IPS-11a (cell line): Measurements from ENCODE around the gene MLANA.

Source experiments
- H3K4me3 ChIP-seq: one replicate; pipeline ENCODE4 v1.5.1; 2013; ENCODE audit warnings: low read depth, low read length, control low read depth

Gene MLANA

GRCh38 chr9:5890641-5891040 is at the start of gene MLANA:
MLANA (plus strand) TSS chr9:5890889; CDS start chr9:5892475, 1,586 bp downstream.
- H3K4me3 ChIP-seq, result no peak within 1 kb of the TSS

DNA sequence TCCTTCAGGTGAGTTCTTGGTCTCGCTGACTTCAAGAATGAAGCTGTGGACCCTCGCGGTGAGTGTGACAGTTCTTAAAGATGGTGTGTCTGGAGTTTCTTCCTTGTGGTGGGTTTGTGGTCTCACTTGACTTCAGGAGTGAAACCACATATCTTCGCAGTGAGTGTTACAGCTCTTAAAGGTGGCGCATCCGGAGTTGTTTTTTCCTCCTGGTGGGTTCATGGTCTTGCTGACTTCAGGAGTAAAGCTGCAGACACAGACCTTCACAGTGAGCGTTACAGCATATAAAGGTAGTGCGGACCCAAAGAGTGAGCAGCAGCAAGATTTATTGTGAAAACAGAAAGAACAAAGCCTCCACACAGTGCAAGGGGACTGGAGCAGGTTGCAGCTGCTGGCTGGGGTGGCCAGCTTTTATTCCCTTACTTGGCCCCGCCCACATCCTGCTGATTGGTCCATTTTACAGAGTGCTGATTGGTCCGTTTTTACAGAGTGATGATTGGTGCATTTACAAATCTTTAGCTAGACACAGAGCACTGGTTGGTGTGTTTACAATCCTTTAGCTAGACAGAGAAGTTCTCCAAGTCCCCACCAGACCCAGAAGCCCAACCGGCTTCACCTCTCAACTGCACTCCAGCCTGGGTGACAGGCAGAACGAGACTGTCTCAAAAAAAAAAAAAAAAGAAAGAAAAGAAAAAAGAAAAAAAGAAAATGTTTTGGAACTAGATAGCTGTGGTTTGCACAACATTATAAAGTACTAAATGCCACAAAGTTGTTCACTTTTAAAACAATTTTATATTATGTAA is 48.7 kb upstream of the MLANA start:
- H3K4me3 ChIP-seq, result no peak overlapping the region

DNA sequence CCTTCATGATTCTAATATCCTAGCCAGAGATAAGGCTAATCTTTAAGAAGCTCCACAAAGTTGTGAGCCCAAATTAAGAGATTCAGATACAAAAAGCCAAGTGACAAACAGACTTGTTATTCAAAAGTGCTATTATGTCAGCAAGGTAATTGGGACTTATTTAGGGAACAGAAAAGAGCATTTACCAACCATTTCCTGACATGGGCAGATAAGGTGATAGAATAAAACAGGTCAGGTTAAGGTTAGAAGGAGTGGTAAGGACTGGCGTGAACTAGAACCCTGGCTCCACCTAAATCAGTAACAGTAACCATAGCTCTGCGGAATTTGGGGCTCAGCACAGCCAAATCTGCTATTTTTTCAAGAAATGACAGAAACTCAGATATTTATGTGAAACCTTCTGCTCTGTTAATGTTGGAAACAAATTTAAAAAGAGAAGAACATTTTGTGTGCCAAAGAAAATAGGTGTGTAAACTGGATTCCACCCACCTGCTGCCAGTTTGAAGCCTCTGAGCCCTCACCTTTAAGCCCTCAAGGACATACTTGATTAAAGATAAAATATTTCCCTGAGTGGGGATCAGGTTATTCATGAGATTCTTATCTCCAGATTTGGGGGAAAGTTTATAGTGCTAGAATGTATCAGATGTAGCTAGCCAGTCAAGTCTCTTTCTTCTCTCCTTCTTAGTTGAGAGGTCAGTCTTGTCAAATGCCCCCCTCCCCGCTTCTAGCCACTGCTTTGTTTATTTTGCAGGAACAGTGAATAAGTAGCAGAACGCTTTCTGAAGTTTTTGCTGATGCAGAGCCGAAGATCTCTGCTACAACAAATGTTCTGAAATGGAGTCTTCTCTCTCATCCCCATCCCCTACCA is 47.5 kb upstream of the MLANA start:
- H3K4me3 ChIP-seq, result no peak overlapping the region

DNA sequence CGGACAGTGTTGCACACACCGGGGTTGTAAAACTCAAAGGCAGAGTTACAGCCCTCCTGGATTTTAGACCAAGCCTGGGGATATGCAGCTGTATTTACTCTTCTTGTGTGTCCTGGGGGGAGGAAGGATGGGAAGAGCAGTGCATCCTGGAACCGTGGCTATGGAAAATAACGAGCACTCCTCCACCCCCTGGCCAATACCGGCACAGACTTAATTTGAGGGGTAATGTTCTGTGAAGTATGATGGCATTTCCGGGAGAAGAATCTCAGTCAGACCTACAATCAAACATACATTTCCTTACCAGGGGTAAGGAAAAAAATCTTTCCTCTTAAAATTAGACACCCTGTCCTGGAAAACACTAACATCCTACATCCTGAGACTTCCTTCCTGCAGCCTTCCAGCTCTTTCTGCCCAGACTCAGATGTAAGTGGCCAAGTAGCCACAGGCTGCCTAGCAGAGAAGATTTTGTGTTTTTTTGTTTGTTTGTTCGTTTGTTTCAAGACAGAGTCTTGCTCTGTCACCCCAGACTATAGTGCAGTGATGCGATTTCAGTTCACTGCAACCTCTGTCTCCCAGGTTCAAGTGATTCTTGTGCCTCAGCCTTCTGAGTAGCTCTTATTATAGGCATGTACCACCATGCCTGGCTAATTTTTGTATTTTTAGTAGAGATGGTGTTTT is 46.8 kb upstream of the MLANA start:
- H3K4me3 ChIP-seq, result no peak overlapping the region

DNA sequence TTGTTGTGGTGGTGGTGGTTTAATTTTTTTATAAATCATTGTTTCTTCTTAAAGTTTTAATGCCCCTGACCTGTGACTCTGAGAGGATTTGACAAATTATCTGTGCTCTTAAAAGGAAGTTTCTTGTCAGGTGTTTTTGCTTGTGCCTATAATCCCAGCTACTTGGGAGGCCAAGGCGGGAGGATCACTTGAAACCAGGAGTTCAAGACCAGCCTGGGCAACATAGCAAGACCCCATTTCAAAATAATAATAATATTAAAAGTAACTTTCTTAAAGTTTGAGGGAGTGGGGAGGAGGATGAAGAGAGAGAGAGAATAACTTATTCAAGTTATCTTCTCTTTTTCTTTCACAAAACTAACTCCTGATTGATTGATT is 45.5 kb upstream of the MLANA start:
- no peak overlapping the region for H3K4me3 ChIP-seq

DNA sequence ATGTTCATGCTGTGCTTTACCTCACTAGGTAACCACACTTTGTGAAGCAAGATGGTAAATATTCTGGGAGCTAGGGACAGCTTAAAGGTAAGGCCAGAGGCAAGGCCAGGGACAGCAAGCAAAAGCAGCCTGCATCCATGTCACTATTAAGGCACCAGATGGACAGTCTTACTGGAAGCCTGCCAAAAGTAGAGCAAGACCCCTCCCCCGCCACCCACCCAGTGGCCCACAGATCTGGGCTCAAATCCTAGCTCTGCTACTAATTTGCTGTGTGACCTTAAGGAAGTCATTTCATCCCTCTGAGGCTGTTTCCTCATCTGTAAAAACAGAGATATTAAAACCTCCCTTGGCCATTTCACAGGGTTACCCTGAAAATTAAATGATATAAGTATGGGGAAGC is 44.6 kb upstream of the MLANA start:
- H3K4me3 ChIP-seq, result no peak overlapping the region

GRCh38 chr9:5846501-5846921 is 44.2 kb upstream of the MLANA start:
- no peak overlapping the region for H3K4me3 ChIP-seq

- no peak overlapping the region for H3K4me3 ChIP-seq
Measured at GRCh38 chr9:5848372-5848882, 42.3 kb upstream of the MLANA start.

- H3K4me3 ChIP-seq, result no peak overlapping the region
Measured at GRCh38 chr9:5850724-5851122, 40.0 kb upstream of the MLANA start.

DNA sequence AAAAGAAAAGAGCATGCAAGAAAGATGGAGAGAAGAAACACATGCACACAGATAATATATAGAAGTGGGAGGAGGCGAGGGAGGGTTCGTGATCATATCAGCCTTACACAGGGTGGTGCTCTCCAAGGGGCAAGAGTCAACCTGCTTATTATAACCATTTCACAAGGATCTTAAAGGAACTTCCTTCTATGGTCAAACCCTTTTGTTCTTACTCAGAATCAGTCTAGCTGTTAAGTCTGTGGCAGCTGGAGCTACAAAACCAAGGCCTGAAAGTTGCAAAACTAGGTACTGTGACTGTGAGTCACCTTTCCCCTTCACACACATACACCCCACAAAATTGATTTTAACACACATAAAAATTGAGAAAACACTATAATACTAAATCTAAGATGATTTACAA is 39.2 kb upstream of the MLANA start:
- no peak overlapping the region for H3K4me3 ChIP-seq

- H3K4me3 ChIP-seq, result no peak overlapping the region
Measured at GRCh38 chr9:5852987-5853386, 37.7 kb upstream of the MLANA start.

DNA sequence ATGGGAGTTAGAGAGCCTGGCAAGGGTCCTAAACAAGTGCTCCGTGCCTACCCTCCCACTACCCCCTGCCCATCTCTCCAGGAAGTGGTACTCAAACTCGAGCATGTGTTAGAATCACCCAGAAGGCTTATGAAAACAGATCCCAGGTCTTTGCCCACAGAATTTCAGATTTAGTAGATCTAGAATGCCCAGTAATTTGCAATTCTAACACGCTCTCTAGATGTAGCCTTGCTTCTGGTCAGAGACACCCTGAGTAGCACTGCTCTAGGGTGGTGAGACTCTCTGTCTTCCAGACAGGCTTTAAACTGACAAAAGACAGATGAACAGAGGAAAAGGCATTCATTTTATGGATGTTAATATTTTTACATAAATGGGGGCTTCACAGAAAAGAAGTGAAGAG is 37.1 kb upstream of the MLANA start:
- H3K4me3 ChIP-seq, result no peak overlapping the region

- no peak overlapping the region for H3K4me3 ChIP-seq
Measured at GRCh38 chr9:5854063-5854790, 36.5 kb upstream of the MLANA start.

GRCh38 chr9:5857928-5858327 is 32.8 kb upstream of the MLANA start:
- no peak overlapping the region for H3K4me3 ChIP-seq

DNA sequence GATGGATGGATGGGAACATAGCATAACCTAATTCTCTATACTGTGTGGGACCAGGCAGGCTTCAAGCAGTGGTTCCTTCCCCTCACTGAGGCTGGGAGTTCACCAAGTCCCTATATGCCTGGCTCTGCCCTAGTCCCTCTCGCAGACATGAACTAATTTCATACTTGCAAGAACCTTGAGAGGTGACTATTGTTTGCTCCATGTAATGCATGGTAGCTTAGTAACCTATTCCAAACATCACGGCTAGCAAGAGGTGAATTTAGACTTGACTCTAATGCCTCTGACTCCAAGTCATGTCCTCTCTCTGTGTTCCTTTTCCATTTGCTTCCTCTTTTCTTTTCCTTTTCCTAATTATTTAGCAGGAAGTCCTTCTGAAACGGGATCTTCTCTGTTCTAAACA is 31.9 kb upstream of the MLANA start:
- no peak overlapping the region for H3K4me3 ChIP-seq

DNA sequence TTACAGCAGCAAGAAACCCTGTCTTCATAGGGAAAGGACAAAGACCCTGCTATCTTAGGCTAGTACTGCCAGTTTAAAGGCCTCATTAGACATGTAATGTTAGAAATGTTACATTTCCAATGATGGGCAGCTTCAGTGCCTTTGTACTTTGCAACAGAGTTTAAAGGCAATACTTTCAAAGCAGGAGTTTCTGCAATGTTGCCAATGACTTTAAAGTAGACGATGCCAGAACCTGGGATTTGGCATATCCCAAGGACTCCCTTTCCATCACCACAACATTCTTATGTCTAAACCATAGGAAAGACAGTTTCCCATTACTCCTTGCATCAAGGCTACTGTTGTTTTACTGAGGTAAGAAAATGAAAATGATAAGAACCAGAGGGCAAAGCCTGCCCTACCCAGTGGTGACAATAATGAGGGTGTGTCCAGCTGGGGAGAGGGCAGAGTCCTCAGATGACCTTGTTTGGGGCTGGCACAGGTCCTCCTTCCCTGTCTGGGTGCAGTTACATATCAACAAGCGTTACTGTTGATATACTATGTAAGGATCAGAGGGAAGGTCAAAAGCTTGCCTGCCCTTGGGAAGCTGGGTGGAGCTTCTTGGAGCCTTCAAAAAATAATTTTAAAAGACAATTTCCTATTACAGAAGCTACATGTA is 27.5 kb upstream of the MLANA start:
- H3K4me3 ChIP-seq, result no peak overlapping the region

- H3K4me3 ChIP-seq, result no peak overlapping the region
Measured at GRCh38 chr9:5864446-5864845, 26.2 kb upstream of the MLANA start.

GRCh38 chr9:5866272-5866671 is 24.4 kb upstream of the MLANA start:
- no peak overlapping the region for H3K4me3 ChIP-seq

DNA sequence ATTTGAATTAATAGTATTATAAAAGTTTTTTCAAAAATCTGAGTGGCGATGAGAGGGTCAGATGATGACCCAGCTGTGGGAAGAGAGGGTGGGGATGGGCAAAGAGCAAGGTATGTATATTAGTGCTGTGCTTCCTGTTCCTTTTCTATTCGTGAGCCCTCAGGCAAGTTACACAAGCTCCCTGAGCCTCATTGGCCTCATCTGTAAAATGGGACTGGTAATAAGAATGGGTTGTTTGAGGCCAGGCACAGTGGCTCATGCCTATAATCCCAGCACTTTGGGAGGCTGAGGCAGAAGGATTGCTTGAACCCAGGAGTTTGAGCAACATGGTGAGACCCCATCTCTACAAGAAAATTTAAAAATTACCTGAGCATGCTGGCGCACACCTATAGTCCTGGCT is 24.0 kb upstream of the MLANA start:
- no peak overlapping the region for H3K4me3 ChIP-seq

DNA sequence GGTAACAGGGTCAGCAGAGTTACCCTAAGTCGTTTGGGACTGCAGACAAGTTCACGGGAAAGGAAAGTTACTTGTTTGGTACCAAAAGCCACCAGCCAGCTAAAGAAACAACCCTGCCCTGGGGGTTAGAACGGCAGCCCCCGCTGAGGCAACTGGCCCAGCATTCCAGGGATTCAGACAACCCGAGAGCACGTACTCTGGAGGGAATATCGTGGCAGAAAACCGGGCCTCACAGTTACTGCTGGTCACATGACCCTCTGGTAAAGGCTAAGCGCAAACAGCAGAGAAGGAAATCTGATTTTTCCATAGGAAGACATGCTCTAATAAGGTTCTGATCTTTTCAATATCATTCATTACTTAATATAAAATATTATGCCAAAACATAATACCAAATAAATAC is 22.5 kb upstream of the MLANA start:
- no peak overlapping the region for H3K4me3 ChIP-seq
